ENCODE measurements around the gene CIAO2A.
"Not testable (repeated sequence)": the region's sequence is repeated elsewhere in the genome, so short reads cannot be mapped to it uniquely, and the experiment has no call there.

Gene CIAO2A

DNA sequence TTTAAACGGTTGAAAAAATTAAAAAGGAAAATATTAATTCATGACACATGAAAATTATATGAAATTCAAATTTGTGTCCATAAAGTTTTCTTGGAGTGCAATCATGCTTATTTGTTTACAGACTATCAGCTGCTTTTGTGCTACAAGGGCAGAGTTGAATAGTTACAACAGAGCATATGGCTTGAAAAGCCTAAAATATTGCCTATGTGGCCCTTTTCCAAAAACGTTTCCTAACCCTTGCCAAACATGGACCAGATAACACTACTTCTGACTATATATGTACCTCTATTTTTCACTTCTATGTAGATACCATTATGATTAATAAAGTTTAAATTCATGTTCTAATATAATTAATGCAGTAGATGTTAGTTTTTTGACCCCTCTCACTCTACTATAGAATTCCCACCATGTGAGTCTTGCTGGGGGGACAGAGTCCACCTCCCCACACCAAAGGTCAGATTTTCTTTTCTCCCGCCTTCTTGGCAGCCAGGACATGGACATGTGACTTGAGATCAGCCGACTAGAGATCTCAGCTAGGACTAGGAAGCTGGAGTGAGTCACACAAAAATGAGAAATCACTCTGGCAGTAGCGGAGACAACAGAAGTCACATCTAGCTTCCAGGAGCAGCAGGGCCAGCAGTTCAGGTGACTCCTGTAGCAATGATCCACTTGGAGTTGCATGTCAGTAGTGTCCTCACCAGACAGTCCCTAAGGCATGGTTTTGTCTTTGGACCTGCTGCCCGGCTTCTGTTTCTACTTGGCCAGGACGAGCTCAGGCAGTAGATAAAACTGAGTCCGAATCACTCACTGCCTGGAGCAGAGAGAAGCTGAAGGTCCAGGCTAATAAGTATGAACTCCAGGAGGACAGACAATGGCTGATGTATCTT, 22.4 kb downstream of the CIAO2A start:
- DNase-seq (ENCODE audit: low spot score) = no peak

DNA sequence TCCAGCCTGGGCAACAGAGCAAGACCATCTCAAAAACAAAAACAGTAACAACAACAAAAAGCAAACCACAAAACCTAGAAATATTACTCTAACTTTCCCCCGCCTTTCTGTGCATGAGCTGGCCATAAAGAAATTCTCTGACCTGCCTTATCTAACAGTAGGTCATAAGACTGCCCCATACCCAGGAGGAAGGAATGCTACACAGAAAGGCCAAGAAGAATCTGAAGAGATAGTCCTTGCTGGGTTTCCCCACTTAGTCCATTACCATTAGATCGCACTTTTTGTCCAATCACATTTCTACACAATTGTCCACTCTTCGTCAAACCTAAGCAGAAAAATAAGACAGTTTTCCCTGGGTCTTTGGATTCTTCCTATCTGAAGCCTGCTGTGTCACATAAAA, 23.5 kb downstream of the CIAO2A start:
- no peak for DNase-seq (ENCODE audit: low spot score)

DNA sequence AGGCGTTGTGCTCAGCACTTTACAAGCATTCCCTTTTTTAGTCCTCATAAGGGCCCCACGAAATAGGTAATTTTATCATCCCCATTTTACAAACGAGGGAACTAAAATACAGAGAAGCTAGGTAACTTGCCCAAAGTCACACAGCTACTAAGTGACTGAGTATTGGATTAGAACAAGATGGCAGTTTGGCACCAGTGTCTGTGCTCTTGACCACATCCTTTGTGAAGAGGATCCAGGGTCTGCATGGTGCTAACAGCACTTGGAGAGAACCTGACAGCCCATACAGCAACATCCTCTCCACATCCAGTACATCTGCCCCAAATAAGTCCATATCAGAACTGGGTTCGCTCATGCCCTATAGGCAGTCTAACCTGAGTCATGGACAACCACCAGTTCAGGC, 25.5 kb downstream of the CIAO2A start:
- no peak for DNase-seq (ENCODE audit: low spot score)

DNA sequence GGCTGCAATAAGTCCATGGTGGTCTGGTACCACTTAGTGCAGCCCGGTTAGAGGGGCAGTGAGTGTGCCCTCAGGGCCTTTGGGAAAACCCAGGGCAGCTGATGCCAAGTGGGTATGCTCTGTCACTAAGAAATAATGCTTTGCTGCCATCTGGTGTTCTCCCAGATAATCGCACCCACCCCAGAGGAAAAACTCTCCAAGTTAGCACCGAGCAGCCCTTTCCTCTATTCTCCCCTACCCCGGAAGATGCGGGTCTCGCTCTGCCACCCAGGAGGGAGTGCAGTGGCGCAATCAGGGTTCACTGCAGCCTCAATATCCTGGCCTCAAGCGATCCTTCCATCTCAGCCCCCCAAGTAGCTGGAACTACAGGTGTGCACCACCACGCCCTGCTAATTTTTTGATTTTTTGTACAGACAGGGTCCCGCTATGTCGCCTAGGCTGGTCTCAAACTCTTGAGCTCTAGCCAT, 26.0 kb downstream of the CIAO2A start:
- peak; percentile 84 for DNase-seq (ENCODE audit: low spot score)

DNA sequence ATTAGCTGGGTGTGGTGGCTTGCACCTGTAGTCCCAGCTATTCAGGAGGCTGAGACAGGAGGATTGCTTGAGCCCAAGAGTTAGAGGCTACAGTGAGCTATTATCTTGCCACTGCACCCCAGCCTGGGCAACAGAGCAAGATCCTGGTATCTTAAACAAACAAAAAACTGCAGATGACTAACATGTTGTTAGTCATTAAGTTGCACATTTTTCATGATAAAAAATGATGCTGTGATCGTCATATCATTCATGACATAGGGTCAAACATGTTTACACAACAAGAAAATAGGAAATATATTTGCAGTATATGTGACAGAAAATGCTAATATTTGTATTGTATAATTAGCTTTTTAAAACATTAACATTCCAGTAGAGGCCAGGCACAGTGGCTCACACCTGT, 27.2 kb downstream of the CIAO2A start:
- no peak for DNase-seq (ENCODE audit: low spot score)

DNA sequence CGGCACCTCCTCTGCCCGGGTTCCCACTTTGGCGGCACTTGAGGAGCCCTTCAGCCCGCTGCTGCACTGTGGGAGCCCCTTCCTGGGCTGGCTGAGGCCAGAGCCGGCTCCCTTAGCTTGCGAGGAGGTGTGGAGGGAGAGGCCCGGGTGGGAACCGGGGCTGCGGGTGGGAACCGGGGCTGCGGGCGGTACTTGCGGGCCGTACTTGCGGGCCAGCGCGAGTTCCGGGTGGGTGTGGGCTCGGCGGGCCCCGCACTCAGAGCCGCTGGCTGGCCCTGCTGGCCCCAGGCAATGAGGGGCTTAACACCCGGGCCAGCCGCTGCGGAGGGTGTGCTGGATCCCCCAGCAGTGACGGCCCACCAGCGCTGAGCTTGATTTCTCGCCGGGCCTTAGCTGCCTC, 32.9 kb downstream of the CIAO2A start:
- no peak for DNase-seq (ENCODE audit: low spot score)

DNA sequence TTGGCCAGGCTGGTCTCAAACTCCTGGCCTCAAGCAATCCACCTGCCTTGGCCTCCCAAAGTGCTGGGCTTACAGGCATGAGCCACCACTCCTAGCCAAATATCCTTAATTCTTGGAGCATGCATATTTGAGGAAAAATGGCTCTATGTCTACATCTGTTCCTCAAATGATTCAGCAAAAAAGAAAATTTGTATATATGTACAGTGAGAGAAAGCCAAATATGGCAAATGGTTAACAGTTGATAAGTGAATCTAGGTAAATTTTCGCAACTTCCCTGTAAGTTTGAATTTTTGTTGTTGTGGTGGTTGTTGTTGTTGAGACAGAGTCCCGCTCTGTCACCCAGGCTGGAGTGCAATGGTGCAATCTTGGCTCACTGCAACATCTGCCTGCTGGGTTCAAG, 34.5 kb downstream of the CIAO2A start:
- DNase-seq (ENCODE audit: low spot score) = not testable (repeated sequence)

DNA sequence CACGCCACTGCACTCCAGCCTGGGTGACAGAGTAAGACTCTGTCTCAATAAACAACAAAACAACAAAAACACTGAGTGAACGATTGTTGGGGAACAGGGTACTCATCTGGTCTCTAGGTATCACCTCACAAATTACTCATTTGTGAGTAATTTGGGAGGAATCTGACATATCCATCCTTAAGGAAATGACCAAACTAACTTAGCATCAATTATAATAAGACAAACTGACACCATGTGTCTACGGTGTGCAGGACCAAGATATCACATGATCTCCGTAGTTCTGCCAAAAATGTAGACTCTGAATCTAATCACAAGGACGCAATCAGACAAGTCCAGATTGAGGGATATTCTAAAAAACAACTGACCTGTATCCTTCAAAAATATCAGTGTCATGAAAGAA, 35.4 kb downstream of the CIAO2A start:
- no peak for DNase-seq (ENCODE audit: low spot score)

DNA sequence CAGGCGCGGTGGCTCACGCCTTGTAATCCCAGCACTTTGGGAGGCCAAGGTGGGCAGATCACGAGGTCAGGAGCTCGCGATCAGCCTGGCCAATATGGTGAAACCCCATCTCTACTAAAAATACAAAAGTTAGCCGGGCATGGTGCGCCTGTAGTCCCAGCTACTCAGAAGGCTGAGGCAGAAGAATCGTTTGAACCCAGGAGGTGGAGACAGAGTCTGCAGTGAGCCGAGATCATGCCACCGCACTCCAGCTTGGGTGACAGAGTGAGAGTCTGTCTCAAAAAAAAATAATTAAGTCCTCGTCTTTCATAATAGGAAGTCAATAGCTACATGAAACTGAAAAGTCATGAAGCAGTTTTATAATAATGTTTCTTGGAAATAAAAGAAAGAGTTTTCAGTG, 40.0 kb downstream of the CIAO2A start:
- DNase-seq (ENCODE audit: low spot score) = not testable (repeated sequence)

DNA sequence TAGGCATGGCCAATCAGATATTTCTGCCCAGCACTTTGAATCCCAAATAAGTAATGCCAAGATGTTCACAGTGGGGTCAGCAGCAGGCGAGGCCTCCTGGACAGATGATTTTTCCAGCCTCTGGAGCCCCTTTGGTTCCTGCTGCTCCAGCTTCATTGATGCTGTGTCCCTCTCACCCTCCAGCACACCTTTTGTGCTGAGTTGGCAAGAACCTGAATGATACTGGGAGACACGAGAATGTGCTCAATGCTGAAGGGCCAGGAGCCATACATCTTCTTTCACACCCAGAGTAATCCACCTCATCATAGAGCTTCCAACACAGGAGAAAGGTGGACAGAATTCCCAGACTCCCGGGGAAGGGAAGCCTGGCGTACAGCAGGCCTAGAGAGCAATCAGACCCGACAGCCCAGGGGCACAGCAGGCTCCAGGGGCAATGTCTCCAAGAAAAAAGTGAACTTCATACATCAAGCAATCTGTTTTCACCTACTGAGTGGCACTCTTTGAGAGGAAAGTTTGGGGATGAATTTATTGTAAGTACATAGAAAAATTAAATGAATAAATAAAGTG, 40.6 kb downstream of the CIAO2A start:
- DNase-seq (ENCODE audit: low spot score) = no peak

DNA sequence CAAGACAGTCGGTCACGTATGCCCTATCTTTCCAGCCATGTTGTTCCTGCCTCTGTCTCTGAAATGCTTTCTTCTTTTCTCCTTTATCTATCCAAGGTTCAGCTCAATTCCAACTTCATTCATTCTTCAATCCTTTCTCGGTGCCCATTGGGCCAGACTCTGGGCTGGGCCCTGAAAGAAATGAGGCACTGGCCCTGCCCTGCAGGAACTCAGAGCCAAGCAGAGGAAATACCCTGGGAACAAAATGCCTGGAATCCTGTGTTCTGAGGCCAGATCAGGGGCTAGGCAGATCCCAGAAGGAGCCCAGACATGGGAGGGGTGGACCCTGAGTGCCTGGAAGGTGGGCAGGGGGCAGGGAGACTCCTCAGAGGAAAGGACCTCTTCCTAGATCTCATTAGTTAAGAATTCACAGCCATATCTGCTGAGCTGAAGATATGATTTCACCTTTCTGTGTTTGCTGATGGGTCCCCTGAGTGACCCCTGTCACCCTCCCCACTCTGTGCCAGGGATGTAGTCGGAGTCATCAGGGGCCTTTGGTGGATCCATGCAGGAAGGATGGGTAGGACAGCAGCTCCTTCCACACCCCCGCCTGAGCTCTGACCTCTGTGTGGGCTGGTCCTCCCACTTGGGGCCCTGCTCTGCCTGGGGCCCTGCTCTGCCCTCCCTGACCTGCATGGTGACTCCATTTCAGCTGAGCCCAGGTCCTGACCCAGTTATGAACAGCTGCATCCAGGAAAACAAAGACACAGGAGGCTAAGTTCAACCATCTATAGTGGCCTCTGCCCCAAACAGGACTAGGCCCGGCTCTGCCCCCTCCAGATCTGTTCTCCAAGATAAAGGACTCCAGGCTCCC, 42.0 kb downstream of the CIAO2A start:
- no peak for DNase-seq (ENCODE audit: low spot score)

DNA sequence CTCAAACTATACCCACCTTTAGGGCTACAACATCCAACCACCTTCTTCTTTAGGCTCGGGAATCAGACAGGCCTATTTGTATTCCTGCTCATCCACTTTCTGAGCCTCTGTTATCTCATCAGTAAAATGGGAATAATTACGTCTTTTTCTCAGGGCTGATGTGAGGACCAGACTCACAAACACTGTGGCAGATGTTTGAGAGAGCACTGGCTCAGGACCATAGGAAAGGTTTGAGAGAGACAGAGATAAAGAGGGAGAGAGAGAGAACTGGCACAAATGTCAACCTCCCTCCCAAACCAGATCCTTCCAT, 42.6 kb downstream of the CIAO2A start:
- DNase-seq (ENCODE audit: low spot score) = no peak

DNA sequence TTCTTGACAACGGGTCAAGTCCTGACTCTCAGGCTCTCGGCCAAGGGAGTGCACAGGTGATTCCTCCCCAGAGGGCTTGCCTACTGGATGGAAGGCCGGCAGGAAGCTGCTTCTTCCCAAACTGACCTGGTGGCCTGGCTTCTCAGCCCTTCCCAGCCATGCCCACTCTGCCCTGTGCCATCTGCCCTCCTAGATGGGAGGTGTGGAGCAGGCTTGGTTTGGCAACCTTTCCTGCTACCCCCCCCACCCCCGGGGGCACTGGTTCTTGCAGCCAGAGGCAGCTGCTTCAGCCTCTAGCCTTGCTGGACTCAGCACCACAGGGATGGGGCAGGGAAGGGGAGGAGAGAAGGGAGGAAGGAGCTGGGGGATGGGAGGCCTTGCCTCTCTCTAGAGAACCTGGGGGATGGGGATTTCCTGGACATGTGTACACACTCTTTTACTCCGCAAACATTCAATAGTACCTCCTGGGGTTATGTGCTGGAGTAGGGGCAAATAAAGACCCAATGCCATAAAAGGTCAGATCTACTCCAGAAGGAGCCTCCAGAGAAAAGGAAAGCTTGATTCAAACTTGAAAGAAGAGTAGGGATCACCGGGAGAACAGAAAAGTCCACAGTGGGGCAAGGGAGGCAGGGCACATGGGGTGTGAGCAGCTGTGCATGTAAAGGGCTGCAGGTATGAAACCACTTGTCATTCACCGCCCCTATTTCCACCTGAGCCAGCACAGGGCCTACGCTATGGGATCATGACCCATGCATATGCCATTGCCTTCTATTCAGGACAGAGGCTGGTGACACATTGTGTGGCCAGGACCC, 43.2 kb downstream of the CIAO2A start:
- DNase-seq (ENCODE audit: low spot score) = no peak

DNA sequence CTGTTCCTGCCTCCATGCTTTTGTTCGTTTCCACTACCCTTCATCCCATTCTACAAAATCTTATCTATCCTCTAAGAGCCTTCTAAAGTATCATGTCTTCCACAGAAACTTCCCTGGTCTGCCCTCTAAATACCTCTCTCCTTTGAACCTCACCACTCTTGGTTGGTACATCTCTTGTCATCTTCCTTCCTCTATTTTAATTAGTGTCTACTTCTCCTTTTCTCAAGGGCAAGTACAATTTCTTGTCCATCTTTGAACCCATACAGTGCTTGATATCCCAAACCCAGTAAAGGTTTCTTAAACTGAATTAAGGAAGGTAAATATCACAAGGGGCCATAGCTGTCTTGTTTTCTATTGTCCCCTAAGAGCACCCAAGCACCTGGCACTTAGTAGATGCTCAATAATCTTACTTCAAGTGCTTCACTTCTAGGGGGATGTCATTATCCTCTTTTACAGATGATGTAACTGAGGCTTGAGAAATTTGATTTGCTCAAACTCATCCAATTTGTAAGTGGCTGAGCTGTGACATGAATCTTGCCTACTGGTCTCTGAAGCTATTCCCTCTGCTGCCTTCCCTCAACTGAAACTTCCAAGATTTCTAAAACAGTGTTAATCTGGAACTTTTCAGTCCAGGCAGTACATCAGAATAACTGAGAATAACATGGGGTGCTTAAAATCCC, 44.7 kb downstream of the CIAO2A start:
- no peak for DNase-seq (ENCODE audit: low spot score)

DNA sequence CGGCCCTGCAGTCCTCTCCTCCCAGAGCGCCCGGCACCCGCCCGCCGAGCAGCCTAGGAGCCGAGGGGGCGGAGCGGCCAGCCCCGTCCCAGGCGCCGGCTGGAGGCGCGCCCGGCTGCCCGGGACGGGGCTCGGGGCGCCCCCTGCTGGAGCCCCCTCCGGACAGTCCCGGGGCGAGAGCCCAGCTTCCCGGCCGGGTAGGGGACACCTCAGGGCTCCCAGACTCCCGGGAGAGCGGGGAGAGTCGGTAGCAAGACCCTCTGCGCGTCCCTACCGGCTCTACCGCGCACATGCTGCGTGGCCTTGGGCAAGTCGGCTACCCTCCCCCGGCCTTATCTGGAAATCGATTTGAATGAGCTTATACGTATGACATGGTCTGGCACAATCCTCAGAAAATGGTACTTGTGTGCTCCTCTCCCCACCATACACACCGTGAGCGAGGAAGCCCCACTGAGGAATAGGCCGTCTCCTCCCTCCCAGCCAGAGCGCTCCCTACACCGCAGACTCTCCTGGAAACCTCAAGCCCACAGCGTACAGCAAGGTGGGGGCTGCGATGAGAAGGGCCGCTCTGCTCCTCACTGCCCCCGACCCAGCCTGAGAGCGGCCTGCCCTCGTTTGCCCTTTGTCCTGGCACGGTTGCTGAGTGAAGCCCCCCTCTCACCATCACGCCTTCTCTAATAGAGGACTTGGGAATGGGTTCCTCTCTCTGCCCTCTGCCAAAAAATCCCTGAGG, 47.1 kb downstream of the CIAO2A start, which contains the start of gene DAPK2:
Gene DAPK2, minus strand, starts transcription at position 65 of the 733 bp plus-strand sequence. CDS start 6,224 bp downstream, outside the sequence.
- DNase-seq (ENCODE audit: low spot score) = peak; percentile 20

DNA sequence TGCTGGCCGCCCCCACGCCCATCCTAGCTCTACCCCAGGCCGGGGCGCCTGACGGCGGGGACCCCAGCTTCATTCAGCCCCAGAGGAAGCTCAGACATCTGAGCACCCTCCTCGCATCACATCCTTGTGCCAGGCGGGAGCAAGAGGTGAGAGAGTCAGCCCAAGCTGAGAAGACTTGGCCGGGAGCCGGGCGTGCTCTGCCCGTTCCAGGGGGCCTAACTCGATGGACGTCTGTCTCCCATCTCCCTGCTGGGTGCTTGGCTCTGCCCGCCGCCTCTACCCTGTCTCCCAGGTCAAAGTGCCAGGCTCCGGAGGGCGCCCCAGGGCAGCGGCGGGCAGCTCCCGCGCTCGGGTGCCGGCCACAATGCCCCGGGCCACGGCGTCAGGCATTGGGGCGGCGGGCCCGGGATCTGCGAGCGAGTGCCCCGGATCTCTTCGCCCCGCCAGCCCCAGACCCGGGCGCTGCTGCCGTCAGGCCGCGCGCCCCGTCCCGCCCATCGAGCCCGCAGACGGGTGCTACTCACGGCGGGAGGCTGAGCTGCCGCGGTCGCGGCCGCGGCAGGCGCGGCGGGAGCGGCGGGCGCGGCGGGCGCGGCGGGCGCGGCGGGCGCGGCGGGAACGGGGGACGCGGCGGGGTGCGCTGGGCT, 47.7 kb downstream of the CIAO2A start:
- DNase-seq (ENCODE audit: low spot score) = no peak

DNA sequence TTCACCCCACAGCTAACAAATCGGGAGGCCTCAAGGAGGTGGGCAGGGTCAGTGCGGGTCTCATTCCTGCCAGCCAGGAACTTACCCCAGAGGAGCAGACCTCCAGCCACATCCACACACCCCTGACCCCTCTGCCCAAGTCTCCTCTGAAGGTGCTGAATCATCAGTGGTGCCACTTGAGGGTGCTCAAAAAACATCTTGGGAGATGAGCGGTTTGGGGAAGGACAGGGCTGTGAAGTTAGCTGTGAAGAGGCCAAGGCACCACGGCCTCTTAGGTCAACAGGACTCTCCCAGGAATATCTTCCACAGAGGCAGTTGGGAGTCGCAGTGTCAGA, 48.6 kb downstream of the CIAO2A start:
- DNase-seq (ENCODE audit: low spot score) = no peak

DNA sequence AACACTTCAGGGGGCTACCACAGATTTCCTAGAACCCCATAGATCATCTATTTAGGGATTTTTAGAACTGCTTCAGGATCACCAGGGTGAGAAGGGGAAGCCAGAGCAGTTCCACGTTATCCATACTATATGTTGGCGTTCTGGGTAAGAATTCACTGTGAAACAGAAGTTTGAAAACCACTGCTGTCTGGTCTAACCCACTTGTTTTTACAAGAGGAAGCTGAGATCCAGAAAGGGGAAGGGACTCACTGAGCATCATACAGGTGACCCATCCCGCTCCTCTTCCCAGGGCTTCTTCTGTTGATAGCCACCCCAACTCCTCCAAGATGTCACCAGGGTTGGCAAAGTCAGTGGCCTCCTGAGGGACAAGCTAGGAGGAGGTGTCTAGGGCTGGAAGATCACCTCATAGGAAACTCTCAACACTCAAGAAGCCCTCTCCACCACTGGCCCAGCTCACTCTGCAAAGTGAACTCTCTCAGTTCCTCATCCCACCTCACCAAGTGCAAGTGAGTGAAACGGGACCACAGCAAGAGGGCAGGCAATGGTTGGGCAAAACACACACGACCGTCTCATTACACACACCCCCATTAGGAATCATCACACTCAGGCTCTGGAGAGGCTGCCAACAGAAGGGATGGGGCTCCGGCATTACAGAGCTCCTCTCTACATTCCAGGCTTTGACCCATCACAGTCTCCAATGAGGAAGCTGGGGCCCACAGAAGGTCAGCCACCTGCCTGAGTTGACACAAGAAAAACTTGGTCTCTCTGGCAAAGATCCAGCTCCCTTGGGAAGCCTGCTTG, 49.1 kb downstream of the CIAO2A start:
- peak; percentile 38 for DNase-seq (ENCODE audit: low spot score)

DNA sequence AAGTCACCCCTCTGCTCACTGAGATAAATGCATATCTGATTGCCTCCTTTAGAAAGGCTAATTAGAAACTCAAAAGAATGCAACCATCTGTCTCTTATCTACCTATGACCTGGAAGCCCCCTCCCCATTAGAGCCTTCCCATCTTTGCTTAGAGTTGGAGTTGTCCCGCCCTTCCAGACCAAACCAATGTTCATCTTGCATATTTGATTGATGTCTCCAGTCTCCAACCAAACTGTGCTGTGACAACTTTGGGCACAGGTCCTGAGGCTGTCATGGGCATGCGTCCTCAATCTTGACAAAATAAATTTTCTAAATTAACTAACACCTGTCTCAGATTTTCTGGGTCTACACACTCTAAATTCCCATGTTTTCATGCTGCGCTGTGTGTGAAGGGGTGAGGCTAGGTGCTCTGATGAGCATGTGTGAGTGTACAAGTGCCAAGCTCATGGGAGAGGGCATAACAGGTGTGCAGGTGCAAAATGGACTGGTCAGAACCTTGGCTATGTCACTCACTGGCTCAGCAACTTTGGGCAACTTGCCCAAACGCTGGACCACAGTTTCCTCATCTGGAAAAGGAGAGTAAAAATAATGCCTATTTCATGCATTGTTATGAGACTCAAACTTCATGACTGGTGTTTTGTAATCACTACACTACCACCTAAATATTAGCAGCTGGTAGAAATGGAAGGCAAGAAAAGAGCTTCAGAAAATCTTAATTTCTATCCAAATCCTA, 54.6 kb downstream of the CIAO2A start:
- DNase-seq (ENCODE audit: low spot score) = no peak
